KG1 (cell line): Measurements from ENCODE around the gene ZFX.

ENCODE experiments used
- DNase-seq: peaks from one replicate; lab custom pipeline; 2025; lab: John Stamatoyannopoulos, UW

ZFX gene

GRCh38 chrX:24202465-24203031 is 53.0 kb downstream of the ZFX start:
- no peak for DNase-seq

- DNase-seq, result no peak
Measured at GRCh38 chrX:24203072-24203808, 53.7 kb downstream of the ZFX start.

- no peak for DNase-seq
Measured at GRCh38 chrX:24204331-24204730, 54.8 kb downstream of the ZFX start.

GRCh38 chrX:24204958-24205357 is 55.4 kb downstream of the ZFX start:
- DNase-seq, result no peak

- no peak for DNase-seq
Measured at GRCh38 chrX:24207826-24208225, 58.3 kb downstream of the ZFX start.

GRCh38 chrX:24208496-24209240 is 59.1 kb downstream of the ZFX start:
- no peak for DNase-seq

GRCh38 chrX:24210190-24210589 is 60.7 kb downstream of the ZFX start:
- no peak for DNase-seq

GRCh38 chrX:24214568-24214967 is 65.0 kb downstream of the ZFX start:
- no peak for DNase-seq

- no peak for DNase-seq
Measured at GRCh38 chrX:24215272-24215671, 65.7 kb downstream of the ZFX start.

- no peak for DNase-seq
Measured at GRCh38 chrX:24216037-24216436, 66.5 kb downstream of the ZFX start.

GRCh38 chrX:24216827-24217226 is 67.3 kb downstream of the ZFX start:
- DNase-seq, result no peak

- DNase-seq, result no peak
Measured at GRCh38 chrX:24219320-24219719, 69.8 kb downstream of the ZFX start.

- no peak for DNase-seq
Measured at GRCh38 chrX:24221872-24222271, 72.3 kb downstream of the ZFX start.

- DNase-seq, result no peak
Measured at GRCh38 chrX:24225265-24225664, 75.7 kb downstream of the ZFX start.

GRCh38 chrX:24226176-24226575 is 76.6 kb downstream of the ZFX start:
- DNase-seq, result no peak

- DNase-seq, result no peak
Measured at GRCh38 chrX:24228596-24228995, 79.1 kb downstream of the ZFX start.

GRCh38 chrX:24229400-24229879 is 79.9 kb downstream of the ZFX start:
- DNase-seq, result no peak

- no peak for DNase-seq
Measured at GRCh38 chrX:24229976-24230375, 80.4 kb downstream of the ZFX start.

- DNase-seq, result no peak
Measured at GRCh38 chrX:24231131-24231540, 81.6 kb downstream of the ZFX start.

- no peak for DNase-seq
Measured at GRCh38 chrX:24231641-24232179, 82.2 kb downstream of the ZFX start.

- no peak for DNase-seq
Measured at GRCh38 chrX:24232796-24233195, 83.3 kb downstream of the ZFX start.

GRCh38 chrX:24235084-24235710 is 85.7 kb downstream of the ZFX start:
- no peak for DNase-seq
